Measurements from ENCODE around the gene SP100.

Gene SP100

DNA sequence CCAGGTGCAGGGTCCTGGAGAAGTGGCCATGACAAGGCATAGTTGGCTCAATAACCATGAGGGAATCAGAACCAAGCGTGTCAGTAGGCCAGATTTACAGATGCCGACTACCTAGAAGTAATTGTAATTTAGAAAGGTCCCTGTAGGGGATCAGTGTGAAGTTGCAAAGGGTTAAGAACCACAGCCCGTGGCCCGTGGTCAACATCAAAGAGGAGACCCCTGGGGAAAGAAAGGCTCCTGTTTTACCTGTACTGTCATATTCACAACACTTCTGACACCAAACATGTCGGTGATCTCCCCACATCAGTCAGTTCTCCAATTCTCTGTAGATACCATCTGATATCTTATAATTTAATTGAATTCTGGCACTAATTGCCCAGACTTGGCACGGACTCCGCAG lies 31.0 kb downstream of the SP100 start:
- no peaks in the 10 kb centered on the region for H3K9me3 ChIP-seq (ENCODE audit: control insufficient read depth, insufficient read depth, low read length)
- H3K36me3 ChIP-seq (ENCODE audit: control insufficient read depth, insufficient read depth, low read length) = no peaks in the 10 kb centered on the region
- H3K4me3 ChIP-seq (ENCODE audit: low read depth, low read length) = no peak overlapping the region
- no peaks in the 10 kb centered on the region for H3K27me3 ChIP-seq (ENCODE audit: control insufficient read depth, insufficient read depth, low read length)
- no peaks in the 10 kb centered on the region for H3K4me1 ChIP-seq (ENCODE audit: control insufficient read depth, insufficient read depth, low read length)
- no peak overlapping the region for H3K9ac ChIP-seq (ENCODE audit: low read depth, low read length)

DNA sequence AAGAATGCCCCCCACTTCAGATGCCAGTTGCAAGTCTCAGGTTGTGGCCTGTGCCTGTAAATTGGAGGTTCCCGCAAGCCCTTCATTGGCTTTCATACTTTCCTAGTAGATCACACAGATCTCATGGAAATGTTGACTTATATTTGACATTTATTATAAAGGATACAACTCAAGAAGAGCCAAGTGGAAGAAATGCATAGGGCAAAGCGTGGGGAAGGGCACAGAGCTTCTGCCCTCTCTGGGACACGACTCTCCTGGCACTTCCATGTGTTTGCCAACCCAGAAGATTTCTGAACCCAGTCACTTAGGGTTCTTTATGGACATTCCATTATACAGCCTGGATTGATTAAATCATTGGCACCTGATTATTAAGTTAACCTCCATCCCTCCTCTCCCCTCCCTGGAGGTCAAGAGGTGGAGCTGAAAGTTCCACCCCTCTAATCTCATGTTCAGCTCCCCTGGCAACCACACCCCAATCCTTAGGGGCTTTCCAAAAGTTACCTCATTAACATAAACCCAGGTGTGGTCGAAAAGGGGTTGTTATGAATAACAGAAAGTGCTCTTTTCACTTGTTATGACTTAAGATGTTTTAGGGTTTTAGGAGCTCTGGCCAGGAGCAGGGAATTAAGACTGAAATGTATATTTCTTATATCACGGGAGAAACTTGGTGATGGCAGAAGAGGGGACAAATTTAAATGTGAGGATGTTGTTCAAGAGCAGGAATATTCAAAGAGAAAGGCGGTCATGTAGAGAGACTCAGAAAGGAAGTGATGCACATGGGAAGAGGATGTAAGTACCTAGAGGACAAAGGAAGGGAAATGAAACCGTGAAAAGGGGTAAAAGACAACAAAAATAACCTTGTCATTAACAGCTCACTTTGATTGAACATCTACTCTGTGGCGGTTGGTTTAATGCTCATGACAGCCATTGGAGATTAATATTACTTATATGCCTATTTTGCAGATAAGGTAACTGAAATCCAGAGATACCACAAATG lies 31.8 kb downstream of the SP100 start:
- Histone ChIP-seq H3K36me3 (ENCODE audit: control insufficient read depth, insufficient read depth, low read length) (no peaks in the 10 kb centered on the region), H3K4me1 (ENCODE audit: control insufficient read depth, insufficient read depth, low read length) (no peaks in the 10 kb centered on the region), H3K9me3 (ENCODE audit: control insufficient read depth, insufficient read depth, low read length) (no peaks in the 10 kb centered on the region), H3K4me3 (ENCODE audit: low read depth, low read length) (no peak overlapping the region), H3K9ac (ENCODE audit: low read depth, low read length) (no peak overlapping the region), H3K27me3 (ENCODE audit: control insufficient read depth, insufficient read depth, low read length) (no peaks in the 10 kb centered on the region)

DNA sequence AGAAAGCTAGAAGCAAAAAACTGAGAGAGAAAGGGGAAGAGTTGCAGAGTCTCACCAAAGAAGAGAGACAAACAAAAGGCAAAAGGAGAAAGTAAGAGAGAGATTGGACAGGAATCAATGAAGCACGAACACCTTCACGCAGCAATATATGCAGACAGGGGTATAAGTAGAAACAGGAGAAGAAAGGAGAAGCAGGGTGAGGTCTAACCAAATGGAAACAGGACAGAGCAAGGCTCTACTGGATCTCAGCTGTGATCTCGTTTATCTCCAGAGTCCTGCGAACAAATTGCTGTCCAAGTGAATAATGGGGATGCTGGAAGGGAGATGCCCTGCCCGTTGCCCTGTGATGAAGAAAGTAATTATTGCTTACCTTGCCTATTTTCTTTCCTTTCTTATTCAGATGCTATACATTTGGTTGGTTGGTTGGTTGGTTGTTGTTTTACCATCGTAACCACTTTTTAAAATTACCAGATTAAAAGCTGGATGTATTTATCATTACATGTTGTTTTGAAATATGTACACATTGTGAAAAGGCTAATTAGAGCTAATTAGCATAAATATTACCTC lies 34.0 kb downstream of the SP100 start:
- Histone ChIP-seq H3K9me3 (ENCODE audit: control insufficient read depth, insufficient read depth, low read length) (no peaks in the 10 kb centered on the region), H3K9ac (ENCODE audit: low read depth, low read length) (no peak overlapping the region), H3K4me3 (ENCODE audit: low read depth, low read length) (no peak overlapping the region), H3K36me3 (ENCODE audit: control insufficient read depth, insufficient read depth, low read length) (no peaks in the 10 kb centered on the region), H3K27me3 (ENCODE audit: control insufficient read depth, insufficient read depth, low read length) (no peaks in the 10 kb centered on the region), H3K4me1 (ENCODE audit: control insufficient read depth, insufficient read depth, low read length) (no peaks in the 10 kb centered on the region)

DNA sequence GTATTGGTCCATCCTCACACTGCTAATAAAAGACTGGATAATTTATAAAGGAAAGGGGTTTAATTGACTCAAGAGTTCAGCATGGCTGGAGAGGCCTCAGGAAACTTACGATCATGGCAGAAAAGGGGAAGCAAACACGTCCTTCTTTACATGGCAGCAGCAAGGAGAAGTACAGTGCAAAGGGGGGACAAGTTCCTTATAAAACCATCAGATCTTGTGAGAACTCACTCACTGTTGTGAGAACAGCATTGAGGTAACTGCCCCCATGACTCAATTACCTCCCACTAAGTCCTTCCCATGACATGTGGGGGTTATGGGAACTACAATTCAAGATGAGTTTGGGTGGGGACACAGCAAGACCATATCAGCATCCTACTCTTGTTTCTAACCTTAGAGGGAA lies 37.0 kb downstream of the SP100 start:
- Histone ChIP-seq H3K4me1 (ENCODE audit: control insufficient read depth, insufficient read depth, low read length) (no peaks in the 10 kb centered on the region), H3K36me3 (ENCODE audit: control insufficient read depth, insufficient read depth, low read length) (no peaks in the 10 kb centered on the region), H3K9me3 (ENCODE audit: control insufficient read depth, insufficient read depth, low read length) (no peaks in the 10 kb centered on the region), H3K4me3 (ENCODE audit: low read depth, low read length) (no peak overlapping the region), H3K27me3 (ENCODE audit: control insufficient read depth, insufficient read depth, low read length) (no peaks in the 10 kb centered on the region), H3K9ac (ENCODE audit: low read depth, low read length) (no peak overlapping the region)

DNA sequence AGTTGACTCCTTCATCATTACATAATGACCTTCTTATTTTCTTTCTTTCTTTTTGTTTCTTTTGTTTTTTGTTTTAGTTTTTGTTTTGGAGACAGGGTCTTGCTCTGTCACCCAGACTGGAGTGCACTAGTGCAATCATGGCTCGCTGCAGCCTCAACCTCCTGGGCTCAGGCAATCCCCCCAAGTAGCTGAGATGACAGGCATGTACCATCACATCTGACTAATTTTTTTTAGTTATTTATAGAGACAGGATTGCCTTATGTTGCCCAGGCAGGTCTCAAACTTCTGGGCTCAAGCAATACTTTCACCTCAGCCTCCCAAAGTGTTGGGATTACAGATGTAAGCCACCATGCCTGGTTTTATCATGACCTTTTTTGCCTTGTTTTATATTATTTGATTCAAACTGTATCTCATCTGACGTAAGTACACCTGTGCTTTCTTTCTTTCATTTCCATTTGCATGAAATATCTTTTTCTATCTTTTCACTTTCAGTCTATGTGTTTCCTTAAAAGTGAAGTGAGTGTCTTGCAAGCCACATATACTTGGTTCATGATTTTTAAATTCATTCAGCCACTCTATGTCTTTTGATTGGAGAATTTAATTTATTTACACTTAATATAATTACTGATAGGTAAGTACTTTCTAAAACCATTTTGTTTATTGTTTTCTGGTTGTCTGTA lies 39.1 kb downstream of the SP100 start:
- H3K9ac ChIP-seq (ENCODE audit: low read depth, low read length) = no peak overlapping the region
- H3K9me3 ChIP-seq (ENCODE audit: control insufficient read depth, insufficient read depth, low read length) = no peaks in the 10 kb centered on the region
- H3K4me3 ChIP-seq (ENCODE audit: low read depth, low read length) = no peak overlapping the region
- no peaks in the 10 kb centered on the region for H3K27me3 ChIP-seq (ENCODE audit: control insufficient read depth, insufficient read depth, low read length)
- H3K4me1 ChIP-seq (ENCODE audit: control insufficient read depth, insufficient read depth, low read length) = no peaks in the 10 kb centered on the region
- H3K36me3 ChIP-seq (ENCODE audit: control insufficient read depth, insufficient read depth, low read length) = no peaks in the 10 kb centered on the region

DNA sequence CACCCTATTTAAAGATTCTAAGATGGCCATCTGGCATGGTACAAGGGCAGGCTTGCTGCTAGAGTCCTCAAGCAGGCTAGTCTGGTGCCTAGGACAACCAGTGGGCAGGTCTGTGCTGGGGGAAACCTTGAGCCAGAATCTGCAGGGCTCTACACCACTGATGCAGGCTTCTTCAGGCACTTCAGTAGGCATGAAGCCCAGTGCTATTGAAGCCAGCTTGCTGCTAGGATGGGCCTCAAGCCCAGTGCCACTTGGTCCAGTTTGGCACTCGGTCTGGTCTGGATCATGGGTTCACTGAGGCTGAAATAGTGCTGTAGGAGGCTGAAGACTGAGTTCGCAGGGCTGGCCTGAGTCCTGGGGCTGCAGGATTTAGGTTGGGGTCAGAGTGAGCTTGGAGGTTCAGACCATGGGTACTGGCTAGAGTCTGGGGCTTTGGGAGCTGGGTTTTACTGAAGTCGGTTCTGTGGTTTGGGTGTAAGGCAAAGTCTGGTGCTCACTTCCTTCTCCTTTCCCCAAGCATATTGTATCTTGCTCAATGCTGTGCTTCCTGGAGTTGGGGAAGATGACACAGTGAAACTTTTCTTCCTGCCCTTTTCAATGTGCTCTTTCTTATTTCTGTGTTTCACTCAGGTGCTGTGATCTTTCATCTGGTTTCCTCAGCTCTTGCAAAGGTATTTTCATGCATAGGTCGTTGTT lies 41.2 kb downstream of the SP100 start:
- Histone ChIP-seq H3K36me3 (ENCODE audit: control insufficient read depth, insufficient read depth, low read length) (no peaks in the 10 kb centered on the region), H3K9me3 (ENCODE audit: control insufficient read depth, insufficient read depth, low read length) (no peaks in the 10 kb centered on the region), H3K4me3 (ENCODE audit: low read depth, low read length) (no peak overlapping the region), H3K9ac (ENCODE audit: low read depth, low read length) (no peak overlapping the region), H3K27me3 (ENCODE audit: control insufficient read depth, insufficient read depth, low read length) (no peaks in the 10 kb centered on the region), H3K4me1 (ENCODE audit: control insufficient read depth, insufficient read depth, low read length) (no peaks in the 10 kb centered on the region)

DNA sequence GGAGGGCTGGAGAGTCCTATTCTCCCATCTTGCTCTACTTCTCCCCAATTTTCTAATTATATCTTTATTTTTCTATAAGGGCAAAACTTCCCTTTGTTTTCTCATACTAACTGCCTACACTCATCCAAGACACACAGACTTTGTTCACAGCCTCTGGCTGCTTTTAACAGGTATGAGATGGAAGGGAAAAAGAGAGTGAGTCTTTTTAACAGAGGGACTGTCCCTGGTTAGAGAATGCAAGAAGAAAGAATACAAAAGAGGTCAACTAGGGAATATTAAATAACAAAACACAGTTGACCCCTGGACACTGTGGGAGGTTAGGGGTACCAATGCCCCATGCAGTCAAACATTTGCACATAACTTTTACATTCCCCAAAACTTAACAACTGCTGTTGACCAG lies 41.8 kb downstream of the SP100 start:
- Histone ChIP-seq H3K9me3 (ENCODE audit: control insufficient read depth, insufficient read depth, low read length) (no peaks in the 10 kb centered on the region), H3K36me3 (ENCODE audit: control insufficient read depth, insufficient read depth, low read length) (no peaks in the 10 kb centered on the region), H3K9ac (ENCODE audit: low read depth, low read length) (no peak overlapping the region), H3K27me3 (ENCODE audit: control insufficient read depth, insufficient read depth, low read length) (no peaks in the 10 kb centered on the region), H3K4me3 (ENCODE audit: low read depth, low read length) (no peak overlapping the region), H3K4me1 (ENCODE audit: control insufficient read depth, insufficient read depth, low read length) (no peaks in the 10 kb centered on the region)

DNA sequence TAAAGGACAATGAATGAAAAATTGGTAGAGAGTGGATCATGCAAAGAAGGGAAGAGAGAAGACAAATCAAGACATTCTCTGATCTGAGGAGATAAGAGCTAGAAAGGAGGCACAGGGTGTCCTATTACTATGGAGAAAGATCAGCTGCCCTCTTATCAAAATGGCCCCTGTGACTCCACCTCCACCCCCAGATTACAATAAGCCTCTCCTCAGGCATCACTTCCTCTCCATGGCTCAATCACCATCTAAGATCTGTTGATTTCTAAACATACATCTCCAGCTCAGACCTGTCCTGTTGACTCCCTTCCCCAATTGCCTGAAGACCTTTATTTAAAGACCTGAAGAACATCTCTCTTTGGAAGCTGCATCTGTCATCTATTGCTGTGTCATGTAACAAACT lies 43.2 kb downstream of the SP100 start:
- Histone ChIP-seq H3K4me3 (ENCODE audit: low read depth, low read length) (no peak overlapping the region), H3K27me3 (ENCODE audit: control insufficient read depth, insufficient read depth, low read length) (no peaks in the 10 kb centered on the region), H3K9me3 (ENCODE audit: control insufficient read depth, insufficient read depth, low read length) (no peaks in the 10 kb centered on the region), H3K4me1 (ENCODE audit: control insufficient read depth, insufficient read depth, low read length) (no peaks in the 10 kb centered on the region), H3K9ac (ENCODE audit: low read depth, low read length) (no peak overlapping the region), H3K36me3 (ENCODE audit: control insufficient read depth, insufficient read depth, low read length) (no peaks in the 10 kb centered on the region)

DNA sequence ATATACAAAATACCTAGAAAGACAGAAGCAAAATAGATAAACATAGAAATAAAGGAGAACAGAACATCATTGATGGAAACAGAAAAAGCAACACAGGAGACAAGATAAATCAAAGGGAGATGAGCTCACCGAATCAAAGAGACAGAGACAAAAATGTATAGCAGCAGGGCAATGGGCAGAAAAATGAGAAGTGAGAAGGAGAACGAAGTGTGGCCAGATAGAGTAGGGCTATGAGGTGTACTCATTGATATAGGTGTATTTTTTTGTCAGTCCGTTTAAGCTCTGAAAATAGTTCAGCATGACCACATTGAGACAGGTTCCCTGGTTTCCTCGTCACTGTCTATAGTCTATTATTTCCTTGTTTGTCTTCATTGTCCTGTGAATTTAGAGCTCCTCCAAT lies 55.1 kb downstream of the SP100 start:
- no peak overlapping the region for H3K9ac ChIP-seq (ENCODE audit: low read depth, low read length)
- no peaks in the 10 kb centered on the region for H3K36me3 ChIP-seq (ENCODE audit: control insufficient read depth, insufficient read depth, low read length)
- no peak overlapping the region for H3K4me3 ChIP-seq (ENCODE audit: low read depth, low read length)
- H3K4me1 ChIP-seq (ENCODE audit: control insufficient read depth, insufficient read depth, low read length) = no peaks in the 10 kb centered on the region
- no peaks in the 10 kb centered on the region for H3K9me3 ChIP-seq (ENCODE audit: control insufficient read depth, insufficient read depth, low read length)
- no peaks in the 10 kb centered on the region for H3K27me3 ChIP-seq (ENCODE audit: control insufficient read depth, insufficient read depth, low read length)

DNA sequence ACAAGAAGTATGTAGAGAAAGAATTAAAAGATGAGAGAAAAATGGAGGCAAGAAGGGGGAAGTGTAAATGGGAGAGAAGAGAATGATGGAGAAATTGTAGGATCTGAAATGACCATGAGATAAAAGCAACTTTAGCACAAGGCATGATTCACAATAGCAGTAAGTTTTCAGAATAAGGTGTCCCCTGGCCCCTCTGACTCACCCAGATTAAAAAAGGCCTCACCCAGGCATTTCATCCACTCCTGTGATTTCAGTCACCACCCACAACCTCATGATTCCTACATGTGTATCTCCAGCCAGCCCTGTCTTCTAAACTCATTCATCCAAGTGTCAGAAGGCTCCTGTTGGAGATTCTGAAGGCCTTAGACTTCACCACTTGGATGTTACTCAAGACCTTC lies 56.6 kb downstream of the SP100 start:
- Histone ChIP-seq H3K36me3 (ENCODE audit: control insufficient read depth, insufficient read depth, low read length) (no peaks in the 10 kb centered on the region), H3K27me3 (ENCODE audit: control insufficient read depth, insufficient read depth, low read length) (no peaks in the 10 kb centered on the region), H3K4me3 (ENCODE audit: low read depth, low read length) (no peak overlapping the region), H3K4me1 (ENCODE audit: control insufficient read depth, insufficient read depth, low read length) (no peaks in the 10 kb centered on the region), H3K9me3 (ENCODE audit: control insufficient read depth, insufficient read depth, low read length) (no peaks in the 10 kb centered on the region), H3K9ac (ENCODE audit: low read depth, low read length) (no peak overlapping the region)

DNA sequence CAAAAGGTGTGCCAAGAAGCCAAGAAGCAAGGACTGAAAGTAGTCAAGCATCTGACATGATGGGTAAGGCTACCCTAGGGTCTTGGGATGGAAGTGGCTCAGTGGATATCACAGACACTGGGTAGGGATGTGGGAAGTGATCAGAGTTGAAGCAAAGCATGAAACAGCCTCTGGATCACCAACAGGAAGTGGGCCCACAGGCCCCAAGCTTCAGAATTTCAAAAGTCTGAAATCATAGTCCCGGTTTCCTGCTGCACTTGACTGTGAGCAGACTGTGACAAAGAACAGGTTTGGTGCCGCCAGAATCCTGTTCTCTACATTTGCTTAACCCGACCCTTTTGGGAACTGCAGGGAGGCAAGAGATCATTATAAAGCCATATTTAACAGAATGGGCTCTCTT lies 57.4 kb downstream of the SP100 start:
- H3K9ac ChIP-seq (ENCODE audit: low read depth, low read length) = no peak overlapping the region
- H3K9me3 ChIP-seq (ENCODE audit: control insufficient read depth, insufficient read depth, low read length) = no peaks in the 10 kb centered on the region
- no peak overlapping the region for H3K4me3 ChIP-seq (ENCODE audit: low read depth, low read length)
- no peaks in the 10 kb centered on the region for H3K36me3 ChIP-seq (ENCODE audit: control insufficient read depth, insufficient read depth, low read length)
- H3K27me3 ChIP-seq (ENCODE audit: control insufficient read depth, insufficient read depth, low read length) = no peaks in the 10 kb centered on the region
- no peaks in the 10 kb centered on the region for H3K4me1 ChIP-seq (ENCODE audit: control insufficient read depth, insufficient read depth, low read length)

Data from iPS-15b (cell line).